Cardiac fibroblast (primary cell): ENCODE results near the gene KLK15.

ENCODE experiments used
- DNase-seq, 2 donors: peaks; one replicate each; pipeline versions ENCODE4 v3.0.0 to v3.0.0-alpha.2; 2010; ENCODE audit warnings: low read depth in 2 of 2
- H3K4me3 ChIP-seq, 2 donors: replicated peaks in 1 of 2; 1 replicate in 1 of 2; 2 replicates in 1 of 2; pipeline ENCODE4 v1.5.1; 2011; ENCODE audit warnings: low read depth in 2 of 2, low read length in 2 of 2, mild to moderate bottlenecking in 2 of 2, moderate library complexity in 1 of 2
- CTCF ChIP-seq: IDR thresholded peaks from one replicate; pipeline ENCODE4 v1.5.1; 2011; ENCODE audit warnings: low read depth, mild to moderate bottlenecking, low read length, inconsistent platforms

KLK15 gene

GRCh38 chr19:50831026-50831396, 2.4 kb downstream of the KLK15 start:
- TF ChIP-seq CTCF: no peak
- DNase-seq: no peak

DNA sequence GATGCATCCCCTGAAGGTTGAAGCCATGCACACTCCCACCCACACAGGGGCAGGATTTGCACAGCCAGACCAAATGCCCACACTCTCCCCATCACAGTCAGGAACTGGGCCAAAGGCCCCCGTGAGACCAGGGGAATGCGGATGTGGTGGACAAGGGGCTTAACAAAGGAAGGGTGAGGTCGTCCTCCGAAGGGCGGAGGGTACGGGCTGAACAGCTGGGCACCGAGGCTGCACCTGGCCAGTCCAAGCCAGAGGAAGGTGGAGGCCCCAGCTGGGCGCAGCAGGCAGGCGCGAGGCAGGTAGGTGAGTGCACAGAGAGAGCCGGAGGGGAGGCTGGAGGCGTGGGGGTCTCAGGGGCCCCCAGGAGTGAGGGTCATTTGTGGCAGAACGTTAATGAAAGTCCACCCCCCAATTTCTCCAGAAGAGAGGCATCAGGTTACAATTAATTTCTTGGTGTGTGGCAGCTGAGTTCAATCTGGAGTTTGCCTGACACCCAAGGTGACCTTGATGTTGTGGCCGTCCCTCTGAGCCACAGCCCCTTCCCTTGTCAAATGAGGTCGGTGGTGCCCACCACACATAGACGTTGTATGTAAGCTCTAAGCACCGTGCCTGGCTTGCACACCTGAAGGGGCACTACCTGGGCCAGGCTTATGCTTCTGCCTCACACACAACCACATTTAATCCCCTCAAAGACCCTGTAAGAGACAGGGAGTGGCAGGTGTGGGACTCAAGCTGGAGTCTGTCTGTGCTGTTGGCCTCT, 2.9 kb downstream of the KLK15 start:
- no peak overlapping the region for H3K4me3 ChIP-seq
- no peak for DNase-seq
- TF ChIP-seq CTCF: no peak

More at GRCh38 chr19:50831026-50831396, 2.4 kb downstream of the KLK15 start:
- H3K4me3 ChIP-seq: no peak overlapping the region

GRCh38 chr19:50829801-50830200, 3.6 kb downstream of the KLK15 start:
- H3K4me3 ChIP-seq: no peak overlapping the region
- no peak for TF ChIP-seq CTCF
- no peak for DNase-seq

GRCh38 chr19:50827476-50827875, 5.9 kb downstream of the KLK15 start:
- no peak overlapping the region for H3K4me3 ChIP-seq
- DNase-seq: no peak
- no peak for TF ChIP-seq CTCF

DNA sequence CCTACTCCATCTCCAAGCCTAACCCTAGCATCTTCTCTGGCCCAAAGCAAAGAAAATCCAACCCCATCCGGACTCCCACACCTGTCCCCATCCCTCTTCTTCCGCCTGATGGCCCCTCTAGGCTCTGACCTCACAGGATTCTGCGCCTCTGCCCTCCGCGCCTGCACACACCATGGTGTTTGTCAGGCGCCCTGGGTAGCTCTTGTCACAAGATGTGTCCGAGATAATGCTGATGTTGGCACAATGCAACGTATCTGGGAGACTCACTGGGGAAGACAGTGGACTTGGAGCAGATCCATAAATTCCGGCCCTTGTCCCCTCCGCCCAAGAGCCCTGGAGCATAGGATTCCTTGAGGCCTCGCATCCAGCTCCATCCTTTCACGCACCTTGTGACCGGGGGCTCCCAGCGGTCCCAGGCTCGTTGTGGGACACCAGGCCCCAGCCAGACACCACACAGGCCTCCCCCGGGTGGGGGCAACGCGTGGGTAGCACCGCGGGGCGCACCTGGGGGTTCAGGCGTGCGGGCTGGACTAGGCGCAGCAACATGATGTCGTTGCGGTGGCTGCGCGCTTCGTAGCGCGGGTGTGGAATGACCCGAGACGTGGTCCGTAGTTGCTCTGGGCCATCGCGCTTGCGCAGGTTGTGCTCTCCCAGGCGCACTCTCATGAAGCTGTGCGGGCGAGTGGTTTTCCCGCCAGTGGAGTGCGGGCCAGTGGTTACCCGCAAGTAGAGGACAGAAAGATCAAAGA, 6.7 kb downstream of the KLK15 start:
- TF ChIP-seq CTCF: no peak
- H3K4me3 ChIP-seq: no peak overlapping the region
- no peak for DNase-seq

DNA sequence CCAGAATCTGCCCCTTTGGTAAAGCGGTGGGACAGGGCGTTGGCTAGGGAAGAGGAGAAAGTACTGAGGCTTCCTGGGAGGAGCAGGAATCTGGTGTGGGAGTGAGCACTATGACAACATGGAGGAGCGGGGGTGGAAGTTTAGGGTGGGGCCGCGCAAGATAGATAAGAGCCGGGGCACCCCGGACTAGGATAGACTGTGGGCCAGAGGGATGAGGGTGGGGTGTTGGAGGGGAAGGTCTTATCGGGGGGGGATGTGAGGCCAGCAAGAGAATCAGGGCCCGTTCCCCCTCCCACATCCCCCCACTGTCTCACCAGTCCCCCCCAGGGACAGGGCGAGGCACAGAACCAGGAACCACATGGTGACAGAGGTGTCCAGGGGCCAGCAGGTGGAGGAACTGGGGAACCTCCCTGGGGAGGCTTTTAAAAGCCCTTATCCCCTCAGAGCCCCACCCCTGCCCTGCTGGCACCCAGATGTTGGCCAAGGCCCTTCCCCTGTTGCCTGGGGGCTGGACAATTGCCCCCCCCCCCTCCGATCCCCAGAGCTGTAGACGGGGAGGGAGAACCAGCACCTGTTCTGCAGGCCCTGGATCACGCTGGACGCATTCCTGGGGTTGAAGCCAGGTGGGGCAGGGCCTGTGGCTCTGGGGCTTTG, 9.9 kb downstream of the KLK15 start, which contains the start of gene KLK1:
KLK1 (minus strand) TSS at position 399 of the 654 bp plus-strand sequence; CDS start at position 360, 39 bp downstream.
- DNase-seq: no peak
- no peak within 1 kb of the TSS for H3K4me3 ChIP-seq
- no peak for TF ChIP-seq CTCF
